Stimulated activated CD4-positive, alpha-beta T cell treated with anti-CD3 and anti-CD28 coated beads, Interleukin-12 subunit alpha, Interleukin-12 subunit beta, amount 100 ng/mL, for 48 hours (primary cell): ENCODE results near the gene ZNF394.

Experiments used
- DNase-seq, 3 donors: peaks; one replicate each; pipeline ENCODE4 v3.0.0-alpha.2; 2020; ENCODE audit warnings: low read depth in 2 of 3, low spot score in 1 of 3

Gene ZNF394

DNA sequence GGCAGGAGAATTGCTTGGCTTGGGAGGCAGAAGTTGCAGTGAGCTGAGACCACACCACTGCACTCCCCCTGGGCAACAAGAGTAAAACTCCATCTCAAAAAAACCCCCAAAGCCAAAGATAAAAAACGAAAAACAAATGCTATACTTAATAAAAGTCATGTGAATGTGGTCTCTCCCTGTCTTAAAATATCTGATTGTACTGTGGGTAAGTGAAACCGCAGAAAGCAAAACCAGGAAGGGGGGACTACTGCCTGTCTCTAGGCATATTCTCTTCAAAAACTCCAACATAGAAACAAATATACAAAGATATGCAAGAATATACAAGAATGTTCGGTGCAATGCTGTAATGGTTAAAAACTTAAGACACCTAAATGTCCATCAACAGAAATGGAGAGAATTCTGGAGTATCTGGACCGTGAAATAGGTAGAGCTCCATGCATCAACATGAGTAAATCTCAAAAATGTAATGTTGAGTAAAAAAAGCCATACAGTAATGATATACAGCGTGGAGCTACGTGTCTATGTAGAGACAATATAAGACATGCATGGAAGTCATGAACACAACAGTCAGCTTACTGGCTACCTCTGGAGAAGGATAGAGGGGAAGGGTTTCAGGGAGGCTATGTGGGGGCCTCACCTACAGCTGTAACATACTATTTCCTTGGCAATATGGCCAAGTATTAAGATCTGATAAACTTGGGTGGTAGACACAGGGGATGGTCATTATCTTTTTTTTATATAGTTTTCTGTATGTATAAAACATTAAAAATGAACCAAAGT is 2.1 kb downstream of the ZNF394 start:
- no peak for DNase-seq

- DNase-seq: no peak
These were observed 6.3 kb downstream of the ZNF394 start for GRCh38 chr7:99493823-99494222.

DNA sequence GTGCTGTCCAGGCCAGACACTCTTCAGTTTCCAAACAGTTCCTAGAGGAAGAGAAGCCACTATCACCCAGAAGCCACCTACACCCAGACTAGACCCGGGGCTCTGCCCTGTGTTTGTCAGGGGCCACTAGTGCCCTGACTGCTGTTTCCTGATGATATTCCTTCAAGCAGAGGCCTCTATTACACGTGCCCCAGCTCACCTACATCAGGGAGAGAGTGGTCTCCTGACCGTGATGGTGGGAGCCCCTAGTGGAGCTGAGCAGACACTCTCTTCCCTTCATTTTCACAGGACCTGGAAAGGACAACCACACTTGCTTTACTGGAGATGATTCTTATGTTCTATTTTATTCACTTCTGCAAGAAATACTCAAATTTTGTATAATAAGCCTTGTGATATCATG is 9.2 kb downstream of the ZNF394 start:
- no peak for DNase-seq

GRCh38 chr7:99489235-99489634 is 10.8 kb downstream of the ZNF394 start:
- no peak for DNase-seq

DNA sequence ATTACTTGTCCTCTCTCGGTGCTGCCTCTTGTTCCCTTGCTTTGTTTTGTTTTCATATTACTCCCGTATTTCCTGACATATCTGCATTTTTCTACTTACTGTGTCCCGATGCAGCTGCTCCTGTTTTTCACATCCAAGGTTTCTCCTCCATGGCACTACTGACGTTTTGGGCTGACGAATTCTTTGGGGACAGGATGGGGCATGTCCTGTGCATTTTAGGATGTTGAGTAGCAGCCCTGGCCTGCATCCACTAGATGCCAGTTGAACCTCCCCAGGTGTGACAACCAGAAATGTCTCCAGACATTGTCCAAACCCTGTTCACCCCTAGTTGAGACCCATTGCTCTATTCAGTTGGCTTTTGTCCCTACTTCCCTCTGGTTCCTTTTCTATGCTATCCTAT is 15.0 kb downstream of the ZNF394 start:
- DNase-seq: no peak

DNA sequence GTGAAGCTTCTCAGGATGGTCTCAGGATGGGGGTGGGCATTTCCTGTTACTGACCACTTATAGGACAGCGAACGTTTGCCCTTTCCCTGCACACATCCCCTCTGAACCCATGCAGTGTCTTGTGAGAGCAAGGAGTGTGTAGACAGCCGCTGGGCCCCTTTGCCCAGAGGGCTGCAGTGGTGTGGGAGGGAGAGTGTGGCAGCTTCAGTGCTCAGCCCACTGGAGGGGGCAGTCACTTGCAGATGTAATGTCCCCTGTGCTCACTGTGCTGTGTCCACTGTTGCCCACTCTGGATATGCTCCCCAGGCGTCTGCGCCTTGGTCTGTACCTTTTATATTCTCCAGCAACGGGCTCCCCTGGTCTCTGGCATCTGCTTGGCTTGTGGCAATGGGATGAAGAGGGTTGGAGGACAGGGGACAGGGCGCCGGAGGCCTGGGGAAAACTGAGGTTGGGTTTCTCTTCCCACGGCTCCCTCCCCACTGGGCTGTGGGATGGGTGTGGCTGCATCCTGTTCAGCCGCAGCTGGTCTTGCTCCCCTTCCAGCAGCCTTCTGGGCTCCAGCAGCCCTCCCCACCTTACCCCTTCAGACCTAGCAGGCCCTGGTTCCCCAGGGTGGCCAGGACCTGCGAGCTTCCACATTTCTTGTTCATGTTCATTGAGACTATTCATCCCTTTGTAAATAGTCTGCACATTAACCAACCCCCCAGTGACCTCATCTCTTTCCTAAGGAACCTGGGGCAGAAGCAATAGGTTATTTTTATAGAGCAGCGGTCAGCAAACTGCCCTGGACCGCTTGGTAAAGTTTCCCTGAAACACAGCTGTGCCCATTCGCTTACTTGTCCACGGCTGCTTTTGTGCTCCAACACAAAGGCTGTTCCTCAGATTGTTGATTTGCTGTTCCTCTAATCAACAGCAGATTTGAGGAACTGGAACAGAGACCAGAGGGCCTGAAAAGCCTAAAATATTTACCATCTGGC is 21.3 kb downstream of the ZNF394 start:
- DNase-seq: no peak

DNA sequence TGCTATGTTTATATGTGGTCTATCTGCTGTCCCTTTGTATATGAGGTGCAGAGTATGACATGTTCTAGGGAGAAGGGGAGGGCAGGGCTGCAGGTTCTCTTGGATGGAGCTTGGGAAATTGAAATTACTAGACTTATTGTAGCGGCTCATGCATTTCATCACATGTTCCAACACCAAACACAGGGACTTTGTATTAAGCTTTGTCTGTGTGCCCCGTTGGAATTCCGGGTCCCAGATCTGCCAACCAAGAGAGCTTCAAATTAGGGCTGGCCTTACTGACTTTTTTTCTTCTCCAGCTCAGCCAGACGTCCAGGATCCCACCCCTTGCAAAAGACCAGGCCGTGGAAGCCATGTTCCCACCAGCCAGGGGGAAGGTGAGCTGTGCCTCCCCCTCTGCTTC is 24.0 kb downstream of the ZNF394 start:
- no peak for DNase-seq

DNA sequence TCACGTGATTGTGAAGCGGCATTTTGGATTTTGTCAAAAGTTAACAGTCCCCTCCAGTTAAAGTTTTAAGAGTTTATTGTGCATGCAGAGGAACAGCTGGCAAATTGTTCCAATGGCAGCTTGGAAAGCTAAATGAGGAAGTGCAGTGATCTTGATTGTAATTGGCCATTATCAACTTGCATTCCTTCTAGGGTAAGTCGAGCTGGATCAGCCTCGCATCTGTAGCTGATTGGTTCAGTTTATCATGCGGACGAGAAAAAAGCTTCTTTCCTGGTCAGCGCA is 26.8 kb downstream of the ZNF394 start:
- DNase-seq: no peak

DNA sequence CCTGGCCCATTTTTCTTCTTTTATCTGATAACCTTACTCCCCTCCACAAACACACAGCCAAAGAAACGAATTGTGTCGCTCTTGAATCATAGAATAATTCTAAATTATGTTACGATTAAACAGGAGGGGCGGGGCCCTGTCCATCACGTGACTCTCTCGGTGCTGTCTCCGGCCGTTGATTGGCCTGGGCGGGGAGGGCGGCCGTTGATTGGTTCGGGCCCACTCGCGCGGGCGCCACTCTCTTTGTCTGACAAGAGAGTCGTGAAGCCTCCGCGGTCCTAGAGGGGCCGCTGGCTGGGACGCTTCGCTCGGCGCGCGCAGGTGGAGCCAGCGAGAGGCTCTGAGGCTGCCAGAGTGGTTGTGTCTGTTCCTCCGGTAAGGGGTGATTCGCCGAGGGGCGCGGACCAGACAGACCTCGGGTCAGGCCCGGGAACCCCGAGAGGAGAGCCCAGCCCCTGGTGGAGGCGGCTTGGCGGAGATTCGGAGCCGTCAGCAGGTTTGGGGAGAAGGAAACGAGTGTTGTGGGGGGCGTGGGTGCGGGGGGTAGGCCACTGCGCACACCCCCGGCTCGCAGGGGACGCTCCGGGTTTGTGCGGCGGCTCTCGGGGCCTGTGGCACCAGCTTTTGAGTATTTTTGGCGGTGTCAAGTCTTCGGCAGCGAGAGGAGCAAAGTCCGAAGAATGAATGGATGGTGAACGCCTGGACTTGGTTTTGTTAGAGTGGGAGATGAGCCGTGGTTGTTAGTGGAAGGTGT is 27.3 kb downstream of the ZNF394 start, which contains the start of gene ZNF789:
TSS of gene ZNF789 (plus strand) at position 330 of the 754 bp plus-strand sequence. CDS start 3,567 bp downstream, outside the sequence.
- peak; percentile 95 to 98 (median 97) for DNase-seq

DNA sequence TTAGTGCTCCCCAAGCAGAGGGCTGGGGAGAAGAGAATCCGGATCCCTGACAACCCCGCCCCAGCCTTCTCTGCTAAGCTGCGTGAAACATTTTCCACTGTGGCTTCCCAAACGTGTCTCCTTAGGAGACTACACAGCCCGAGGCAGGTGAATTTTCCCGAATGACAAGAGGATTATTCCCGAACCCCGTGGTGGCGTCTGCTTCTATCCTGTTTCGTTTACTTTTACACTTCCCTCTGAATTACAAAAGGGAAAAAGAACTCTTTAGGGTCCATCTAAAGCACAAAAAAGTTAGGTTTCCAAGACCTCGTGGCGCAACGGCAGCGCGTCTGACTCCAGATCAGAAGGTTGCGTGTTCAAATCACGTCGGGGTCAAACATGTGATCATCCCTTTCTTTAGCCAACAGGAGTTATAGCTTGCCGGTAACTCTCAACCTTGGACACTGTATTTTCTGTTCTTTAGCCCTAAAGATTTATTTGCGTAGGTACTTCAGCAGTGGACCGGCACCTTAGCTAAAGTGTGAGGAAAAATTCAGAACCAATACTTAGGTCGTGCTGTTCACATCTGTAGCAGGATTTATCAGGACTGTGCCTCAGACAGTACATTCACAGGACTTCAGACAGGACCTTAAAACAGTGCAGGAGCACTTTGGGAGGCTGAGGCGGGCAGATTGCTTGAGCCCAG is 30.6 kb downstream of the ZNF394 start:
- no peak for DNase-seq

DNA sequence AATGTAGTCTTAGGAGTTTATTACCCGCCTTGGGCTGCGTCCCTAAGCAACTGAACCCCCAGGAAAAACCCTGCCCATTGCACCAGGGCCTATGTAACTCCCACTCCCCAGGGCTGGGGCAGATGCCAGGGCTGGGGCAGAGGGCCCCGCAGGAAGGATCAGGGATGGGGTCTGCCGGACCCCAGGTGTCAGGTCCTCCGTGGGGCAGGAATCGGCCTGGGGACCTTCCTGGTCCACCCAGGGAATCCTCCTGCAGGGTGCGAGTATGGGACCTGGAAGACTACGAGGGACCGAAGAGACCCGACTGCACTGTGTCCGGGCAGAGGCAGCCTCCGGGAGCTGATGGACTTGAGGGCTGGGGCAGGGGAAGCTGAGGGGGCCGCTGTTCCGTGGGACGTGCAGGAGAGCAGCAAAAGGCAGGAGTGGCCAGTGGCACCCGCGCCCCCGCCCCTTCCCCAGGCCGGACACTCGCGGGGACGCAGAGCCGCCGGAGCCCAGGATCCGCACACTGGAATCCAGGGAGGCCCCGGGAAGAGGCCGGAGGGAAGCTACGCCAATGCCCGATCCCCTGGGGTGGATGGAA is 31.7 kb downstream of the ZNF394 start:
- DNase-seq: no peak

DNA sequence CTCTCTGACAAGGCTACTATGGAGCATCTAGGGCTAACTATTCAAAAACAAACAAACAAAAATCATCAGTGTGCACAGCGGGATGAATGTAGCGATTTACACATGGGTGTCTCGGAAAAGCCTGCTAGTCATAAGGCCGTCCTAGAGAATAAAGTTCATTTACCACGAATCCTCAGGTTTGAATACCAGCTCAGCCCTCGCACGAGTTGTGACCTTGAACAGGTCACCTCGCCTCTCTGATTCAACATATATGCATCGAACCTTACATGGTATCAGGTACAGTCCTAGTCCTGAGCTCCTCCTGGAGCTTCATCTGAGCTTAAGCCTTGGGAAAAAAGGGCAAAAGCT is 34.7 kb downstream of the ZNF394 start:
- no peak for DNase-seq

GRCh38 chr7:99461221-99461620 is 38.9 kb downstream of the ZNF394 start:
- DNase-seq: no peak

DNA sequence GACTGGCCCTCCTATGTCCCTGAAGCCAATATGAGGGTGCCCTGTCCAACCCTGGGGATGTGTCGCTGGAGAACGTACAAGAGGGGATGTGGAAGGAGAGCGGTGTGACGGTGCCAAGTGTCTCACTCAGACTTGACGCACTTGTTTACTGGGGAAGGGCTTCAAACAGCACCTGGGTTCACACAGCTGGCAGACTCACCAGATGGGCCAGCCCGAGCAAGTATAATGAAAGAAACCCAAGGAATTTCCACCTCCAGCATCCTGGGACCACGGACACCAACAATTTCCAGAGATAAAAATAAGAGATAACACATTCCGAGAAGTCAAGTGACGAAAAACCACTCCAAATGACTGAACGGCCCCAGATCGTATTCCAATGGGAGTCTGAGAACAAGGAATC is 39.4 kb downstream of the ZNF394 start:
- DNase-seq: no peak

- DNase-seq: peak in 1 of 3 donors; percentile 22
These were observed 41.0 kb downstream of the ZNF394 start for GRCh38 chr7:99459087-99459486.

DNA sequence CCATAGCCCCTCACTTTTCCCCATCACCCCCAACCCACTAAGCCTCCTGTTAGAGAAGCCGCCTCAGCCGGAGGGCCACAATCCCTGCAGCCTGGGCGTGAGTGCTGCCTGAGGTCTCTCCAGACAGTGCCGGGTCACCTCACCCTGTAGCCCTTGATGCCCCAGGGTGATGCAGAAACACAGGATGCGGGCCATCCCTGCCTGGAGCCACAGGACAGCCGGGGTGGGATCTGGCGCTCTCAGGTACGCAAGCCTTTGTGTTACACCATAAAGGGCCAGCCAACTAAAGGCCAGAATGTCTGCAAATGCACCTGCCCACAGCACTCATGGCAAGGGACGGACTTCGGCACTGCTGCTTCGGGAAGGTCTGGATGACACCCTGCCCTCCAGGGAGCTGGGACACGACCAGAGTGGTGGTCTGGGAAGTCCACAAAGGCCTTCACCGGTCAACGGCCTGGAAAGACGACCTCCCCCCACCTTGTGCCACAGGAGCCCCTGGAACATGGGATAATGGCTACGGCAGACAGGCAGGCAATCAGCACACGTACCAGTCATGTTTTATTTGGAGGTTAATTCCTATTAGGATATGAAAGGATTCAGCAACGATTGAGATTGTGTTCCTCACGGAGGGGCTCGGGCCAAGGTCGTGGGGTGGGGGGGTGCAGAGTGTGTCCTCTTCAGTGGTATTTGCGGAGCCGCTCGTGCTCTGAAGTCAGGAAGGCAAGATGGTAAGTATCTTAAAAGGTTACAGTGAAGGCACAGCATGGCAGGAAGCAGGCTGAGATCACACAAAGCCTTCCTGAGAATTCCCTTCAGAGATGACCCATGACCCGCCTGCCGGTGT is 42.2 kb downstream of the ZNF394 start:
- DNase-seq: no peak

GRCh38 chr7:99457050-99457649 is 42.9 kb downstream of the ZNF394 start:
- DNase-seq: no peak

DNA sequence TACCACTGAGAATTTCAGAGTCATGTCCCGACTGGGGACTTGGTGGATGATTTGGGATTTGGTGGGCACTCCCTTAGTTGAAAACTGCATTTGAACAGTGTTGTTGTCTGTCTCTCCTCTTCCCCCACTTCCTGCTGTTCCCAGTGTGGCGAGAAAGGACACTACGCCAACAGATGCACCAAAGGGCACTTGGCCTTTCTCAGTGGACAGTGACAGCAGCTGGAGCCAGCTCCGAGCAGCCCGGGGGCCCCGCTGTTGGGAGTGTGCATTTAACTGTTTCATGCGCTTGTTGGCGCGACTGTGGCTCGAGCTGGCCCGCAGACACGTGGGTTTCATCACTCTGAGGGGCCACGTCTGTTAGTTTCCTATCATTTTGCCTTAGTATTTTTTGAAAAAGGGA is 43.8 kb downstream of the ZNF394 start:
- no peak for DNase-seq

DNA sequence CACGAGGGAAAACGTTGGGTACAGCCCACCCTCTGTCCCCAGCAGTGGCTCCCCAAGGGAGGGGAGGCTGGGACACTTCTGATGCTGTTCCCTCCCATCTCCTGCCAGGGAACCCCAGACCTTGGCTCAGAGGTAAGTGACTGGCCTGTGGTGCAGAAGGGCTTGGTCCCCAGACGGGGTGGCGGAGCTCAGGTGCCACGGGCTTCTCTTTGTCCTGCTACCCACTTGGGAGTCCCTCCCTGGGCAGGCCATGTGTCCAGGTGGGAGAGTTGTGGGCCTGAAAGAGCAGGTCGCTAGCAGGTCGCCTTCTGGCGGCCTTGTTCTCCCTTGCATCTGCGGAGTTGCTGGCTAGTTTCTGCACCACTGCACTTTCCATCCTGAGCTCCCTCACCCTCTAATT is 44.2 kb downstream of the ZNF394 start:
- no peak for DNase-seq
